NCI-H128 (cell line): Measurements from ENCODE around the gene NTN4.
"Not testable (repeated sequence)": the region's sequence is repeated elsewhere in the genome, so short reads cannot be mapped to it uniquely, and the experiment has no call there.

ENCODE experiments used
- DNase-seq: peaks from one replicate; lab custom pipeline; 2025; ENCODE audit not compliant: unreplicated experiment; lab: John Stamatoyannopoulos, UW

NTN4 gene

DNA sequence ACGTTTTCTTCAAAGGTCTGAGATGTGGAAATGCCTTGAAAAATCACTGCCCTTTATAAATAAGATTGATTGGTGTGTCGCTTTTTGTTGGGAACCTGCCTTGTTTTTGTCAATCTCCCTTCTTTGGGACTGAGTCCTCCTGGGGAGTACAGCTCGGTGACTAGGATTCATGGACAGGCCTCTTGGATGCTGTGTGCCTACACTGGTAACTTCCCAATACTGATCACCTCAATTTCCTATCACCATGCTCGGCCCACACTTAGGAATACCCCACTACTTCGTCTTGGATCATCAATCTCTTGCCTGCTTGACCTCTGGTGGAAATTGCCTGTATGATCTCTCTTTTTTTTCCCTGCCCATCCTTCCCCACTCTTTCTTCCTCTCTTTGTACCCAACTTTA, 34.2 kb downstream of the NTN4 start:
- no peak for DNase-seq

DNA sequence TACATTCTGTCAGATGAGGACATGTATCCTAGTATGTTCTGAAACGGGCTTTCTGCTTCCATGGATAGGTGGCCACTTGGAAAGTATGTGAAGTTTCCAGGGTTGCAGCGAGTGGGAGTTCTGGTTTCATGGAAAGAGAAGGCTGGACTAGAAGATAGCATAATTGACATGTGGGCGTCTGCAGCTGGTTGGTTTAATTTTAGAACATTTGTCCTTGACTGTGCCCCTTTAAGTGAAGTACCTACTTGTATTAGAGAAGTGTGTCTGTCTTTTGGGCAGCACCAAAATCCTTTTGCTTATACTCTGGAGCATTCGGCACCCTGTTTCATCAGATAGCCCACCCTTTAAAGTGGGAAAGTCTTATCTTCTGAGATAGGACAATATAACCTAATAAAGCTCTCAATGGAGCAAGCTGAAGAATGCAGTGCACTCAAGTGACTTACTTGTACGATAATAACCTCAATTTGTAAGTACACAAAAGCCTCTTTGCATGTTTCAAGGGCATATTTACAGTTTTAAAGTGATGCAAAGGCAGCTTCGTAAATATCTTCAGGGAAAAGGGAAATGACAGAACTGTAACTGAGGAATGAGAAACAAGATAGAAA, 35.2 kb downstream of the NTN4 start:
- DNase-seq, result no peak

DNA sequence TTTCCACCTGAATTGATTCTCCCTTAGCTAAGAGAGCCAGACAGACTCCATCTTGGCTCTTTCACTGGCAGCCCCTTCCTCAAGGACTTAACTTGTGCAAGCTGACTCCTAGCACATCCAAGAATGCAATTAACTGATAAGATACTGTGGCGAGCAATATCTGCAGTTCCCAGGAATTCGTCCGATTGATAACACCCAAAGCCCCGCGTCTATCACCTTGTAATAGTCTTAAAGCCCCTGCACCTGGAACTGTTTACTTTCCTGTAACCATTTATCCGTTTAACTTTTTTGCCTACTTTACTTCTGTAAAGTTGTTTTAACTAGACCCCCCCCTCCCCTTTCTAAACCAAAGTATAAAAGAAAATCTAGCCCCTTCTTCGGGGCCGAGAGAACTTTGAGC, 44.5 kb downstream of the NTN4 start:
- not testable (repeated sequence) for DNase-seq

DNA sequence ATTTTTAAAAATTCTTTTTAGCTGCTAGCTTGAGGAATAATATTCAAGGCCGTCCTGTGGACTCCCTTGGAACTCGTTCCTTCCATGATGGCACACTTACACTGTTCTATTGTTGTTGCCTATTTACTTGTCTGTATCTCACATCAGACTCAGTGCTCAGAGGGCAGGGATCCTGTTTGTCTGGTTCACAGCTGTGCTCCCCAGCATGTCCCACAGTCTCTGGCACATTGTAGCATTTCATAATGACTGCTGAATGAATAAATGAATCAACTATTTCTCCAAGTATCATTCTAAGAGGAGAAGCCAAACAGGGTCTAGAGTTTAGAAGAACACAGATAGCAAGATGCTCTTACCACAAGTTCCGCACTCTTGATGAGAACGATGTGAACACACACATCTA, 48.0 kb downstream of the NTN4 start:
- no peak for DNase-seq

DNA sequence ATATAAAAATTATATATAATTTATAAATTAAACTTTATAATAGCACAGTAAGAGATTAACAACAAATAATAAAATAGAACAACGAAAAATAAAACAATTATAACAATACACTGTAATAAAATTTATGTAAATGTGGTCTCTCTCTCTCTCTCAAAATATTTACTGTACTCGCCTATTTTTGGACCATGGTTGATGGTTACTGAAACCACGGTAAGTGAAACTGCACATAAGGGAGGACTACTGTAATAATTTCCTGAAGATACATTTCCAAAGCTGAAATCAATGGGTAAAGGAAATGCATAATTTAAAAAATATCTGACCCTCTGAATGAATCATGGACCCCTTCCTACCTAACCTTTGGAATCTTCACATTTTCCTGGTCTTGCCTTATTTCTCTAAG, 48.9 kb downstream of the NTN4 start:
- no peak for DNase-seq

DNA sequence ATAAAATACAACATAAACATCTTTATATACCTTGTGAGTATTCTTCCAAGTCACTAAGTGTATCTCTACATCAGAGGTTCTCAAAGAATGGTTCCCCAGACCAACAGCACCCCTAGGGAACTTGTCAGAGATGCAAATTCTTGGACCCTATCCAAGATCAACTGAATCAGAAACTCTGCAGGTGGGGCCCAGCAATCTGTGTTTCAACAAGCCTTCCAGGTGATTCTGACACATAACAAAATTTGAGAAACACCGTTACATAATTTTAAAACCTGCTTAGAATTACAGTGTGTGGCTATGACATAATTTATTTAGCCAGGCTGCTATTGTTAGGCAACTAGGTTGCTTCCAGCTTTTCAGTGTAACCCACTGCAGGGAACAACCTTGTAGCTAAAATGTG, 49.8 kb downstream of the NTN4 start:
- no peak for DNase-seq

DNA sequence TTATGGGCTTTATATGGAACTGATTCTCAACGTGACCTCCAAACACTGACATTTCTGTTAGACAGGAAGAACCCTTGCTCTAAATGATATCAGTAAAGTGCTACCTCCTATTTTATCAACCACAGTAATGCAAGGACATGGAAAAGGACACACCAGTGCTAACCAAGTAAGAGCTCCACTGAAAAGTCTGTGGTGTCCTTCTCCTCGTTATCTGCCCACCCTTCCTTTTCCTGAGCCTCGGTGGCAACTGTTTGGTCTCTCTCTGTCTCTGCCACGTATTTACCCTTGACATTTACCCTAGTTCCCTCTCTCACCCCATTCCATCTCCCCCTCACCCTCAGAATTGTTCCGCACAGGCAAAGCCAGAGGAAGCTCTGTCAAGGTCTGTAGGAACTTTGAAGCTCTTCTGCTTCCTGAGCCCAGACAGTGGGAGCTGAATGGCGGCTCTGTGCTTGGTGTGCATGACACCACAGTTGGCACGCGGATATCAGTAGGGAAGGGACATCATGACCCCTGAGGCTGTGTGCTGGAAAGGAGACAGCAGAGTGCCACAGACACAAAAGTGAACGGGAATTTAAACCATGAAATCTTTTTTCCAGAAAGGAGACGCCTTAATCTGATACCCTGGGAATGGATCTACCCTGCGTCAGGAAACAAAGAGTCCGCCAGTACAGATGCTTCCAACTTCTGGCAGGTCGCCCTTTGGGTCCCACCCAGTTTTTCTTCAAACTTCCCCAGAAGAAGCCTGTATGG, 50.8 kb downstream of the NTN4 start:
- no peak for DNase-seq

DNA sequence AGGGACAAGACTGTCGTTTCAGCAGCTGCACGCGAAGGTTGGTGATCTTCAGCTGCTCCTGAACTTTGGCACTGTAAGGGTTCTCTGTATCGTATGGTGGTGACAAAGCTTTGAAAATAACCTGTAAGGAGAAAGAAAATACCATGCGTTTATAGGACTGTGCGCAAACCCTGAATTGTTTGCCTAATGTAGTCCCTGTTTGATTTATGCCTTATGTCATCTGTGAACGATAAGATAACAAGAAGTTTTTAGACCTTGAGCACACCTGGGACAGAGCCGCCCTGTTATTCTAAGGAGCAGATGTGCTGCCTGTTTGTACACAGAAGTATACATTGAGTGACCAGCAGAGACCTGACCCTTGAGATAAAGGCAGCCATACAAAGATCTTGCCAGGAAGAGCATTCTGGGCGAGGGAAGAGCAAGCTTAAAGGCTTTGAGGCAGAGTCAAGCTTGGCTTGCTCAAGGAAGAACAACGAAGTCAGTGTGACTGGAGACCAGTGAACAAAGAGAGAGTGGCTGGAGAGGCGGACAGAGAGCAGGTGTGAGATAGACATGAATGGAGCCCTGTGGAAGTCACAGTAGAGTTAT, 52.4 kb downstream of the NTN4 start:
- DNase-seq, result no peak

DNA sequence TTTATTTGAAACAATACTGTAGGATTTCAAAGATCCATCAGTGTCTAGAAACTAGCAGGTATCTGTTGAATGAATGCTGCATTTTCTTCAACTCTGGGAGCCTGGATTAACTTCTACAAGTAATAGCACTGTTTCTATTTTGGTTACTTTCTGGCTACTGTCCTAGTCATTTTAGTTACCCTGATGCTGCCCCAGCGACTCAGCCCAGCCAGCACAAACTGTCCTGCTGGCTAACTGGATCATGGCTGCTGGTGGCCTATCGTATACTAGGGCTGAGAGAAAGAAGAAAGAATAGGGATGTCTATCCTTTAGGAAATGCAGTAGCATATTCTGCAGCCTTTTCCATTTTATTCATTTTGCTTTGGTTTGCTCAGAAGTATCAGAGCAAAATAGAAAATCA, 53.9 kb downstream of the NTN4 start:
- DNase-seq, result no peak

DNA sequence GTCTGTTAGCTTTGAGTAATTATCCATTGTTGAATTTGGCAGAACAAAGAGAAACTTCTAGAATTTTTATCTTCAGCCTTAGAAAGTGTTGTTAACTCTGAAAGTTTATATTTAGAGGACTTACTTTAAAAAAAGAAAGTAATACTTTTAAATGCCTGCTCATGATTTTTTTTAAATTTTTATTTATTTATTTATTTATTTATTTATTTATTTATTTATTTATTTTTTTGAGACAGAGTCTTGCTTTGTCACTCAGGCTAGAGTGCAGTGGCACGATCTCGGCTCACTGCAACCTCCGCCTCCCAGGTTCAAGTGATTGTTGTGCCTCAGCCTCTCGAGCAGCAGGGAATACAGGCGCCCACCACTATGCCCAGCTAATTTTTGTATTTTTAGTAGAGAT, 54.8 kb downstream of the NTN4 start:
- not testable (repeated sequence) for DNase-seq

DNA sequence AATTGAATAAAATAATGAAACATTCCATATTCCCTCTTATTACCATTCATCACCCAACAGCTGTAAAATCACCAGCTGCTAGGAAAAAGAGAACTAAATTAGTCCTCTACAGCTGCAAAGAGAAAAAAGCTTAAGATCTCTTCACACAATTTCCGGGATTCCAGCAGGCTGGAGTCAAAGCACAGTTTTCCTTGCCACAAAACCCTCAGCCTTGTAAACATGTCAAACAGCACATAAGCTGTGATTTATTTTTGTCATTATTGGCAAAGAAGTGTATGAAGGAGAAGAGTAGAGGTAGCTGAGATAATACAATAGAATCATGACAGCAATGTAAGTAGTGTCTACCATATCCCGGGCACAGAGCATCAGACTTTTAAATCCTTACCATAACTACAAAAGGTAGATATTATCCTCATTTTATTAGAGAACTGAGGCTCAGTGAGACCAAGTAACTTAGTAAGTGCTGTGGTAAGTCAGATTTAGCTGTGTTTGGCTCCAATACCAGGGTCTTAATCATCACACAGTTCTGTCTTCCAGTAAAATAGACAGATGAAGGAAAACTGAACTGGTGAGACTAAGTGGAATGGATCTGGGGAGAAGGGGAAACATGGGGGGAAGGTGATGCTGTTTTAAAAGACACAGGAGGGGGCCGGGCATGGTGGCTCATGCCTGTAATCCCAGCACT, 57.3 kb downstream of the NTN4 start:
- DNase-seq, result no peak

DNA sequence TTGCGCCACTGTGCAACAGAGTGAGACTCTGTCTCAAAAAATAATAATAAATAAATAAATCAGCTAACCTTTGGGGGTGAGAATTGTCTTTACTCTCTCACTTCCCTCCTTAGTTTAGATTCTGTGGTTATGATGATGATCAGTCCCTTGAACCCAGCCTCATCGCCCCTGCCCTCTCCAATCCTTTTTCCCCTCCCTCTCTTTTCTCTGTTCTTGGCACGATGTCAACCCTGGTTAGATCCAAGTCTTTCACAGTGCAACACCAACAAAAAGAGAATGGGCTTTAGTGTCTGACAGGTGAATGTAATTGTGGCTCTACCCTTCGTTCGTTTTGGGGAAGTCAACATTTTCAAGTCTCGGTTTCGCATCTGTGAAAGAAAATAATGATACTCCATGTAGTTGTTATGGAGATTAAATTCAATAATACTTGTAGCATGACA, 59.0 kb downstream of the NTN4 start:
- DNase-seq, result no peak

DNA sequence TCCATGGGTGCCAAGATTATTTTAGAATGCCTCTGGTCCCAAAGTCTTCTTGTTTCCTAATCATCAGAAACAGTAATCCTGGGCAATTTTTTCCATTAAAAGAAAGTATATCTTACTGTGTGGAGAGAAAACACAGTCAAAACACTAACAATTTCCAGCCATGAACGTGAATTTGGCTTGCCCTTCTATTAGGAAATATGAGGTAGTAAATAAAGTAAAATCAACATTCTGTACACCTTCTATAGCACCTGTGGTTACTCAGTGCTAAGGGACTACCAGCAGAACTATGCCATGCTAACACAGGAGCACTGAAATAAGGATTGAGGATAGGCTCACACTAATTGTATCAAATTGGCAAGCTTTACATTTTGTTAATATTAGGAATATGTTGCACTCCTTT, 60.1 kb downstream of the NTN4 start:
- no peak for DNase-seq

DNA sequence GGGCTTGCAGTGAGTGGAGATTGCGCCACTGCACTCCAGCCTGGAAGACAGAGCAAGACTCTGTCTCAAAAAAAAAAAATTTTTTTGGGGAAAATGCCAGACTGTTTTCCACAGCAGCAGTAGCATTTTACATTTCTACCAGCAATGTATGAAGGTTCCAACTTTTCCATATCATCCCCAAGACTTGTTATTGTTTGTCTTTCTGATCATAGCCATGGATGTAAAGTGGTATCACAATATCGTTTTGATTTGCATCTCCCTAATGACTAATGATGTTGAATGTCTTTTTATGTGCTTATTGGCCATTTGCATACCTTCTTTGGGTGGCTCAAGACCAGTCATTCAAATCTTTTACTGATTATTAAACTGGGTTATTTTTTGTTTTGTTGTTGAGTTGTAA, 63.7 kb downstream of the NTN4 start:
- no peak for DNase-seq

DNA sequence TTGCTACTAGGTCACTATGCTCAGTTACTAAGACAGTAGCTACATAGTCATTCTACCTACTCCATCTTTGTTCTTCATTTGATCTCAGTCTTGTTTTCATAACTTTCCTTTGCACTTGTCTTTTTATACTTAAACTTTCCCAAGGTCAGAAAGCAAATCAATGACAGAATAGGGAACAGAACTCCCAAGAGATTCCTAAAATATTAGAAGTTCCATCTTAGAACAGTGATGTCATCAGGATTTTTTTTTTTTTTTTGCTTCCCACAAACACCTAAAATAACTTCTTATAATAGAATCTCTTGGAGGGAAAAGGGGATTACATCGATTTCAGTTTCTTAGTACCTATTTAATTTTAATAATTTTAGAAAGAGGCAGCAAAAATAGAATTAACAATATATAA, 65.8 kb downstream of the NTN4 start:
- DNase-seq, result no peak

DNA sequence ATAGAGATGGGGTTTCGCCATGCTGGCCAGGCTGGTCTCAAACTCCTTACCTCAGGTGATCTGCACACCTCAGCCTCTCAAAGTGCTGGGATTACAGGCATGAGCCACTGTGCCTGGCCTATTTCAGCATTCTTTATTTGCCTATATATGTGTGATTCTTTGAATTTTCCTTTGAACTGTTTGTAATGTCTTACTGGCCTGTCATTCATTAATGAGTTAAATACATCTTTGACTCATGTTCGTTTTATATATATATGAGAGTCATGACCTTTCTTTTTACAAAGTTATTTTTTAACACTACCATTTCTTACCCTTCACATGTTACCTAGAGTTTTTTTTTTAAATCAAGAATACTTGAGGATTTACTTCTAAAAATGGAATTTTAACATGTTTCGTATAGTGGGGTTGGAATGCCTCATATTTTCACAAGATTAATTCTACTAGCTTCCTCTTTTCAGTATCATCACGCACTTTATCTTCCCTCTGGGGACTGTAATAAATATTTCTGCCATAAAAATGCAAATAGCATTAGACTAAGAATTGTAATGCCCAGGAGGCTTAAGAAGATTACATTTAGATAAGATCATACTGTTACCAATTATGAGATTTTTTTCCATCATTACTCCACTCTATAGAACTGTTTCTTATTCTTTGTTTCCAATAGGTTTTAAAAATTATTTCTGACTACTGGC, 66.7 kb downstream of the NTN4 start:
- no peak for DNase-seq

DNA sequence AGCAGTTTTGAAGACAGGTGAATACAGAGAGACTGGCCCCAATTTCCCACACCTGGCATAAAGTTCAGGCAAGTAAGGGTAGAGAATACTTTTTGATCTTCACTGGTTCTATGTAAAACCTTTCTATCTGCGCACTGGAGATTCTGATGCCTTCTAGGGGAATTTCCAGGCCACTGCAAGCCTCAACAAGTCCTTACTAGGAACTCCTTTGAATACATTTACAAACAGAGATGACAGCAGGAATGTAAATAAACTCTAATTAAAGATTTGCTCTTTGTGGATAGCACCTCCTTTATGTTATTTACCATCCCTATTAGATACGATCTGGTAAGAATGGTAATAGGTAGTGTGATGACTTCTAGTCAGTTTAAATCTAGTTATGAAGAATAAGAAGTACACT, 69.2 kb downstream of the NTN4 start:
- no peak for DNase-seq

DNA sequence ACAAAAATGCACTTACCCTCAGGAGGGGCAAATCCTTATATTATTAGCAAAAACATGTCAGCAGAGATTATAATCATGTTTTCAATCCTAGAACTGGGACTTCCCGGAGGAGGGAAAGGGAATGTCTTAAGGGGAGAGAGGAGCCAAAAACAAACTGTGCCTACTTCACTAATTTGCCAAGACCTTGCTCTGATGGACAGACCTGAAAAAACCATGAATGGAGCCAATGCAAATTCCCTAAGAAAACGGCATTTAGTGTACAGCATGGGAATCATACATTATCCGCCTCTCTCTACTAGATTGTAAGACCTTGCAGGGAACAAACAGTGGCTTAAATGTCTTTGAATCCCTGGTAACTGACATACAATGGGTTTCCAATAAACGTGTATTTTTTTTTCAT, 70.4 kb downstream of the NTN4 start:
- DNase-seq, result no peak

DNA sequence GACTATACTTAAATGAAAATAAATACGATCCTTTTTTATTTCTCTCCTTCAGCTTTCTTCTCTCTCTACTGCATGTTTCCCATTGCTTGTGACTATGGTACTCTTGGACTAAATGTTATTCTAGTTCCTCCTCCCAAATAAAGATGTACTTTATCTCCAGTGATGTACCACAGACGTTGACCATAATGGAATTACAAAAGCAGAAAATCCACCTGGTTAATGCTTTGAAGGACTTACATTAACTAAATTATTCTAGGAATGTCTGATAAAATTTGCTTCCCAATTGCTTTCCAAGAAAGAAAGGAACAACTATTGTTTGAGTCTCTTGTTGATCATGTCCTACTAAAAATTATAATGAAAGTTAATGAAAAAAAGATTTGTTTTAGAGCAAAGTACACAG, 71.8 kb downstream of the NTN4 start:
- DNase-seq, result no peak

DNA sequence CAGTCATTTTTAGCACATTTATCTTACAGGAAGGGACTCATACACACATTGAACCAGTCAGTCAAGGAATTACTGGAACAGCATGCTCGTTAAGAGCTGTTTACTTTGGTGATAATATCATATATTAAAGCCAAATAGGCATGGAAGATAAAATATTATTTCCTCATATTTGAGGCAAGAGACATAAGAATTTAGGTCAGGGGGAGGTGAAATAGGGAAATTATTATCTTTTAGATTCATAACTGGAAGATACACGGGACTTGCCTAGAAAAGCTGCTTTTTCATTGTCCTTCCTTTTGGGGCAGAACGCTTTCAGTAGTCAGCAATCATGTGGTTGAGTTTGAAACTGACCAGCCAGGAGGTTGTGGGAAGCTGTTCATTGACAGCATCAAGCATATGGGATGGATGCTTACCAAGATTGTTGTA, 72.5 kb downstream of the NTN4 start:
- no peak for DNase-seq

DNA sequence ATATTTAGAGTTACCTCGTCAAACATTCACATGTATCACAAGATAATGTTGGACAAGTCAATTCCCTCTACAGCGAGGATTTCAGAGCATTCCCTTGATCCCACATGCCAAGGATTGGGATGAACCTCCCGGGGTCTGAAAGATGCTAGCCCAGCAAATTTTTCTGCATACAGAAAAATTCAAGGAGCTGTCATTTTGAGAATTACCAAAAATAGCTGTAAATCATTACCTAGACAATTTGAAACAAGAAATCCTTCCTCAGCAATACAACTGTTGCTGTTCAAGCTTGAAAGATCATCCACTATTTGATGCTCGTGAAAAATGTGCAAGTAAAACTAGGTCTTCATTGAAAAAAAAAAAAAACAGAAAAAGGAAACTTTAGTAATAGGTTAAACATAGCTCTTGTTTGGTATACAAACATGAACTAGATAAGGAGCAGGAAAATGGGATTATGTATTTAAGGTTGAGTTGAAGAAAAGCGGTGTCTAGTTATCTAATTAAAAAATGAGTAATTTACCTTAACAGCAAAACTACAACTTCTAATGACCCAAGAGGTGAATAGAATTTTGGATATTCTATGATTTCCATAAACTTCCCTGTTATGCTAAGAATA, 73.1 kb downstream of the NTN4 start:
- no peak for DNase-seq
